ENCODE measurements around the gene TREH.

Gene TREH

DNA sequence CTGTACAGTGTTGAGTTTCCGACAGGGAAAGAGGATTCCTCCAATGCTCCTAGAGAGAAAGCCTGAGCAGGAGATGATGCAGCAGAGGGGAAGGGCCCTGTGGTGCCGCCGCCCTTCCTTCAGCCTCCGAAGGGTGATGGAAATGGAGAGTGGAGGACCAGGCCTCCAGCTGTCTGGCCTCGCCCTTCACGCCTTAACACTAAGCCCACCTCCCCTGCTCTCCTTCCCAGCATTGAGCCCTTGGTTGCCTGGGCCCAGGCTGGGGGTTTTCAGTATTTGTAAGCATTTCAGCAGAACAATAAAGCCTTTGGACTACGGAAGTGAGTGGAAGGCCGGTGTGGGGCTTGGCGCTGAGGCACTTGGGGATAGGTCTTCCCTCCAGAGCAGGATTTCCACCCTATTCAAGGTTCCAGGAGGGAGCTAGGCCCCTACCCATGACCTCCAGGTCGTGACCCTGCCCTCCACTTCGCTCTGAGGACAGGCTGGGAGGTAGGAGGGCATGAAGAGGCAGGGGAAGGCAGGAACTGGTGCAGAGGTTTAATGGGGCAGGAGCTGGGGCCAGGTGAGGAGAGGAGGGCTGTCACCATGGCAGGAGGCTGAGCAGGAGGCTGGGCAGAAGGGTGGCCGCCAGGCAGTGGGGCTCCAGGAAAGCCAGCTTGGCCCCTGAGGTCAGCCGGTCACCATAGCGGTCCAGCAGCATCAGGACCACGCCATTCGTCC, 21.6 kb downstream of the TREH start:
- Histone ChIP-seq H3K4me3 (ENCODE audit: low read length, poor library complexity, severe bottlenecking) (no peak overlapping the region), H3K27me3 (ENCODE audit: insufficient read depth, low read length, poor library complexity, severe bottlenecking) (no peaks in the 10 kb centered on the region), H3K9me3 (ENCODE audit: insufficient read depth, low read depth, low read length) (no peaks in the 10 kb centered on the region), H4K20me1 (ENCODE audit: insufficient read depth, low read length, poor library complexity, severe bottlenecking) (no peaks in the 10 kb centered on the region), H3K4me2 (ENCODE audit: low read depth, low read length, poor library complexity, severe bottlenecking) (no peak overlapping the region), H3F3A (ENCODE audit: low read depth) (no peaks in the 10 kb centered on the region), H3K79me2 (ENCODE audit: insufficient read depth, low read length) (no peaks in the 10 kb centered on the region), H2AFZ (ENCODE audit: low read length) (no peak overlapping the region), H3K4me1 (ENCODE audit: insufficient read depth, low read length, poor library complexity, severe bottlenecking) (peaks cover 24% of the 10 kb centered on the region), H3K9me2 (replicated peaks; ENCODE audit: low read depth, low read length) (no peaks in the 10 kb centered on the region), H3K36me3 (ENCODE audit: insufficient read depth, low read length) (no peaks in the 10 kb centered on the region), H3K9ac (ENCODE audit: low read depth, low read length, poor library complexity, severe bottlenecking) (no peak overlapping the region)
- TF ChIP-seq, protein P1, sequence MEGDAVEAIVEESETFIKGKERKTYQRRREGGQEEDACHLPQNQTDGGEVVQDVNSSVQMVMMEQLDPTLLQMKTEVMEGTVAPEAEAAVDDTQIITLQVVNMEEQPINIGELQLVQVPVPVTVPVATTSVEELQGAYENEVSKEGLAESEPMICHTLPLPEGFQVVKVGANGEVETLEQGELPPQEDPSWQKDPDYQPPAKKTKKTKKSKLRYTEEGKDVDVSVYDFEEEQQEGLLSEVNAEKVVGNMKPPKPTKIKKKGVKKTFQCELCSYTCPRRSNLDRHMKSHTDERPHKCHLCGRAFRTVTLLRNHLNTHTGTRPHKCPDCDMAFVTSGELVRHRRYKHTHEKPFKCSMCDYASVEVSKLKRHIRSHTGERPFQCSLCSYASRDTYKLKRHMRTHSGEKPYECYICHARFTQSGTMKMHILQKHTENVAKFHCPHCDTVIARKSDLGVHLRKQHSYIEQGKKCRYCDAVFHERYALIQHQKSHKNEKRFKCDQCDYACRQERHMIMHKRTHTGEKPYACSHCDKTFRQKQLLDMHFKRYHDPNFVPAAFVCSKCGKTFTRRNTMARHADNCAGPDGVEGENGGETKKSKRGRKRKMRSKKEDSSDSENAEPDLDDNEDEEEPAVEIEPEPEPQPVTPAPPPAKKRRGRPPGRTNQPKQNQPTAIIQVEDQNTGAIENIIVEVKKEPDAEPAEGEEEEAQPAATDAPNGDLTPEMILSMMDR (conservative IDR thresholded peaks at IDR 0.05; ENCODE audit: low read length): no peak
- no peak for TF ChIP-seq EZH2phosphoT487 (IDR thresholded peaks at IDR 0.05; ENCODE audit: borderline replicate concordance)

DNA sequence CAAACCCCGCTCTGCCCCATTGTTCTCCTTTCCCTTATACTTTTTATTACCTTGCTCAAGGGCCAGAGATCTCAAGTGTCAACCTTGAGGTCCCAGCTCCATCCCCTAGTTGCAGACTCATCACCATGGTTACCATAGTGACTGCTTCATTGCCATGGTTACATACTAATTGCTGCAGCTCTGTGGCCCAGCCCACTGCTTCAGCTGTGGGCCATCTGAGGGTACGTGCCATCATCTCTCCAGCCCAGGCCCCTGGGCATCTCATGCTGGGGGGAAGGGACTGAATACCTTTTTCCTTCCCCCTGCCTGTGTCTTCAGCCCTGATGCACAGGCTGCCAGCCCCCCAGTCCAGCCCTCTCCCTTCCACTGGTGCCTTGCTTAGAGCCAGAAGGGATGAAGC, 22.2 kb downstream of the TREH start:
- peaks cover 29% of the 10 kb centered on the region for H3K4me1 ChIP-seq (ENCODE audit: insufficient read depth, low read length, poor library complexity, severe bottlenecking)
- no peaks in the 10 kb centered on the region for H3K79me2 ChIP-seq (ENCODE audit: insufficient read depth, low read length)
- H2AFZ ChIP-seq (ENCODE audit: low read length): no peak overlapping the region
- H3K4me3 ChIP-seq (ENCODE audit: low read length, poor library complexity, severe bottlenecking): no peak overlapping the region
- TF ChIP-seq EZH2phosphoT487 (IDR thresholded peaks at IDR 0.05; ENCODE audit: borderline replicate concordance): no peak
- TF ChIP-seq, protein P1 (conservative IDR thresholded peaks at IDR 0.05; ENCODE audit: low read length): no peak
- H3K9me3 ChIP-seq (ENCODE audit: insufficient read depth, low read depth, low read length): no peaks in the 10 kb centered on the region
- H3F3A ChIP-seq (ENCODE audit: low read depth): no peaks in the 10 kb centered on the region
- no peaks in the 10 kb centered on the region for H3K36me3 ChIP-seq (ENCODE audit: insufficient read depth, low read length)
- no peak overlapping the region for H3K4me2 ChIP-seq (ENCODE audit: low read depth, low read length, poor library complexity, severe bottlenecking)
- no peak overlapping the region for H3K9ac ChIP-seq (ENCODE audit: low read depth, low read length, poor library complexity, severe bottlenecking)
- H4K20me1 ChIP-seq (ENCODE audit: insufficient read depth, low read length, poor library complexity, severe bottlenecking): no peaks in the 10 kb centered on the region
- H3K9me2 ChIP-seq (replicated peaks; ENCODE audit: low read depth, low read length): no peaks in the 10 kb centered on the region
- no peaks in the 10 kb centered on the region for H3K27me3 ChIP-seq (ENCODE audit: insufficient read depth, low read length, poor library complexity, severe bottlenecking)

DNA sequence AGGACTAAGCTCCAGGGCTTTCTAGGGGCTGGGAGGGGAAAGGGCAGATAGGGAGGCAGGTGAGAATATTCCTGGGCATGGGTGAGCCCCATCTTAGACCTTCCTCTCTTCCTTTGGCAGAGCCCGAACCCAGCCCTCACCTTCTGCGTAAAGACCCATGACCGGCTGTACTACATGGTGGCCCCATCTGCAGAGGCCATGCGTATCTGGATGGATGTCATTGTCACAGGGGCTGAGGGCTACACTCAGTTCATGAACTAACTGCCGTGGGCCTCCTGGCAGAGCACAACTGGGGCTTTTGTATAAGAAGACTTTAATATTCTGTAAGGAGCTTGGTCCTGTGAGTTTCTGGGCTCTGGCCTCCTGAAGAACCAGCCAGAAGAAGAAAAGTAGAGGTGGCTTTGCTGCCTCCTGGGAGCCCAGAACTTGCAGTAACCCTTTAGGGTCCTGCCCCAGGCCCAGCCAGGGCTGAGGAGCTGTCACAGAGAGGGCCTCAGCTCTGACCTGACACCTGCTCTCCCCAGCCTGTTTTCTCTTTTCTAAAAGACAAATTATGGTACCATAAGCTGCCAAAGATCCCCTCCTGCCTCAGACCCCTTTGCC, 22.8 kb downstream of the TREH start:
- no peaks in the 10 kb centered on the region for H3K9me3 ChIP-seq (ENCODE audit: insufficient read depth, low read depth, low read length)
- TF ChIP-seq EZH2phosphoT487 (IDR thresholded peaks at IDR 0.05; ENCODE audit: borderline replicate concordance): no peak
- TF ChIP-seq, protein P1 (conservative IDR thresholded peaks at IDR 0.05; ENCODE audit: low read length): no peak
- H3K9me2 ChIP-seq (replicated peaks; ENCODE audit: low read depth, low read length): no peaks in the 10 kb centered on the region
- no peaks in the 10 kb centered on the region for H3K79me2 ChIP-seq (ENCODE audit: insufficient read depth, low read length)
- H3K36me3 ChIP-seq (ENCODE audit: insufficient read depth, low read length): no peaks in the 10 kb centered on the region
- H3K27me3 ChIP-seq (ENCODE audit: insufficient read depth, low read length, poor library complexity, severe bottlenecking): no peaks in the 10 kb centered on the region
- H3K4me1 ChIP-seq (ENCODE audit: insufficient read depth, low read length, poor library complexity, severe bottlenecking): peaks cover 35% of the 10 kb centered on the region
- H2AFZ ChIP-seq (ENCODE audit: low read length): no peak overlapping the region
- H3K4me2 ChIP-seq (ENCODE audit: low read depth, low read length, poor library complexity, severe bottlenecking): no peak overlapping the region
- H4K20me1 ChIP-seq (ENCODE audit: insufficient read depth, low read length, poor library complexity, severe bottlenecking): no peaks in the 10 kb centered on the region
- H3K9ac ChIP-seq (ENCODE audit: low read depth, low read length, poor library complexity, severe bottlenecking): no peak overlapping the region
- H3F3A ChIP-seq (ENCODE audit: low read depth): no peaks in the 10 kb centered on the region
- H3K4me3 ChIP-seq (ENCODE audit: low read length, poor library complexity, severe bottlenecking): no peak overlapping the region

All from Loucy (cell line).